Peyer's patch (tissue), 4 donors: ENCODE data around the gene TBC1D2B. TPM values are rescaled to one million over a fixed set of nuclear protein-coding genes. Genes with fewer than 3 reads are reported as not detected.

Experiments used
- DNase-seq, 3 donors: peaks; one replicate each; pipeline ENCODE4 v3.0.0-alpha.2; 2017 to 2019
- H3K27ac ChIP-seq, 4 donors: fragments of 200-600 bp; sonication (generic); one replicate each; pipeline ENCODE4 v1.5.1; 2016 to 2019
- H3K27me3 ChIP-seq, 2 donors: fragments of 200-600 bp; sonication (generic); one replicate each; pipeline ENCODE4 v1.5.1; 2019
- H3K36me3 ChIP-seq, 3 donors: fragments of 200-600 bp; sonication (generic); one replicate each; pipeline ENCODE4 v1.5.1; 2016 to 2019
- H3K4me1 ChIP-seq, 4 donors: fragments of 200-600 bp; sonication (generic); one replicate each; pipeline ENCODE4 v1.5.1; 2016 to 2019
- H3K4me3 ChIP-seq, 4 donors: fragments of 200-600 bp; sonication (generic); 1 replicate in 3 of 4; 2 replicates in 1 of 4; pipeline ENCODE4 v1.5.1; 2016 to 2019; ENCODE audit warnings: mild to moderate bottlenecking in 1 of 4
- H3K9me3 ChIP-seq, 4 donors: fragments of 200-600 bp; sonication (generic); one replicate each; pipeline ENCODE4 v1.5.1; 2016 to 2019; ENCODE audit warnings: mild to moderate bottlenecking in 1 of 4
- POLR2A ChIP-seq, 2 donors: fragments of 450-650 bp; IDR thresholded peaks; one replicate each; pipeline ENCODE4 v1.5.1; 2017; ENCODE audit warnings: antibody characterized with exemption in 2 of 2, mild to moderate bottlenecking in 2 of 2, moderate library complexity in 2 of 2
- small RNA-seq, 2 donors: library from RNA; depleted of rRNA; stranded (forward); fragments of <200 nt; gene quantifications; one replicate each; pipeline ENCODE3, GENCODE V24; 2016
- total RNA-seq, 4 donors: library from RNA; depleted of rRNA; stranded (reverse); fragments of >200 nt; gene quantifications; one replicate each; pipeline ENCODE4 v1.1.0, GENCODE V29; 2016
- TF ChIP-seq, protein P1 (sequence below), 6 experiments: fragments of 450-650 bp in 4 of 6; fragments of 200-600 bp in 2 of 6; sonication (generic) in 1 of 6; IDR thresholded peaks; one replicate each; pipeline ENCODE4 v1.5.1; 2017 to 2019; ENCODE audit warnings: antibody characterized with exemption in 6 of 6, mild to moderate bottlenecking in 3 of 6, moderate library complexity in 1 of 6

Gene TBC1D2B
- total RNA-seq, 4 donors from 2014 or later: 52.9 to 94.9 (median 72.4) TPM

GRCh38 chr15:77945566-77945965 lies 131.9 kb downstream of the TBC1D2B start:
- no peak overlapping the region for H3K27ac ChIP-seq
- H3K27me3 ChIP-seq: no peaks in the 10 kb centered on the region
- H3K4me1 ChIP-seq: no peaks in the 10 kb centered on the region
- TF ChIP-seq POLR2A (IDR thresholded peaks at IDR 0.05): no peak
- TF ChIP-seq, protein P1, sequence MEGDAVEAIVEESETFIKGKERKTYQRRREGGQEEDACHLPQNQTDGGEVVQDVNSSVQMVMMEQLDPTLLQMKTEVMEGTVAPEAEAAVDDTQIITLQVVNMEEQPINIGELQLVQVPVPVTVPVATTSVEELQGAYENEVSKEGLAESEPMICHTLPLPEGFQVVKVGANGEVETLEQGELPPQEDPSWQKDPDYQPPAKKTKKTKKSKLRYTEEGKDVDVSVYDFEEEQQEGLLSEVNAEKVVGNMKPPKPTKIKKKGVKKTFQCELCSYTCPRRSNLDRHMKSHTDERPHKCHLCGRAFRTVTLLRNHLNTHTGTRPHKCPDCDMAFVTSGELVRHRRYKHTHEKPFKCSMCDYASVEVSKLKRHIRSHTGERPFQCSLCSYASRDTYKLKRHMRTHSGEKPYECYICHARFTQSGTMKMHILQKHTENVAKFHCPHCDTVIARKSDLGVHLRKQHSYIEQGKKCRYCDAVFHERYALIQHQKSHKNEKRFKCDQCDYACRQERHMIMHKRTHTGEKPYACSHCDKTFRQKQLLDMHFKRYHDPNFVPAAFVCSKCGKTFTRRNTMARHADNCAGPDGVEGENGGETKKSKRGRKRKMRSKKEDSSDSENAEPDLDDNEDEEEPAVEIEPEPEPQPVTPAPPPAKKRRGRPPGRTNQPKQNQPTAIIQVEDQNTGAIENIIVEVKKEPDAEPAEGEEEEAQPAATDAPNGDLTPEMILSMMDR (IDR thresholded peaks at IDR 0.05): no peak
- peak in 1 of 3 donors; percentile 4 for DNase-seq
- no peaks in the 10 kb centered on the region for H3K9me3 ChIP-seq
- no peaks in the 10 kb centered on the region for H3K36me3 ChIP-seq
- H3K4me3 ChIP-seq: no peak overlapping the region

Small RNAs within 50 kb of the gene (small RNA-seq; reads per million reads assigned to genes)
- 0 reads per million in 2 donors for gene RF00092

Other genes with a start within 250 kb of the TBC1D2B start
- gene SH2D7, start 14.8 kb upstream of the TBC1D2B start, total RNA-seq: 1 to 10 TPM; 3.3 to 7.7 (median 4.6) TPM
- 10 to 100 TPM; 17.5 to 70.9 (median 21.0) TPM for gene CIB2, start 53.7 kb upstream of the TBC1D2B start, total RNA-seq
- 100 to 1,000 TPM; 102 to 175 (median 118) TPM for gene IDH3A, start 71.7 kb upstream of the TBC1D2B start, total RNA-seq
- not detected for gene ACSBG1, start 156.9 kb upstream of the TBC1D2B start, total RNA-seq
- gene DNAJA4, start 186.9 kb upstream of the TBC1D2B start, total RNA-seq: 10 to 100 TPM; 25.6 to 48.9 (median 33.5) TPM
- gene SKIC8, start 221.9 kb upstream of the TBC1D2B start, total RNA-seq: 10 to 100 TPM; 23.7 to 46.2 (median 43.7) TPM